GM19467 (cell line): Measurements from ENCODE around the gene KPNA2.
"Not testable (repeated sequence)": the region's sequence is repeated elsewhere in the genome, so short reads cannot be mapped to it uniquely, and the experiment has no call there.

Source experiments
- ATAC-seq: cut with Tn5 transposase; IDR thresholded peaks from one replicate; pipeline ENCODE4 v1.9.1; 2021; ENCODE audit warnings: mild to moderate bottlenecking, moderate library complexity; ENCODE audit not compliant: unreplicated experiment

KPNA2 gene

DNA sequence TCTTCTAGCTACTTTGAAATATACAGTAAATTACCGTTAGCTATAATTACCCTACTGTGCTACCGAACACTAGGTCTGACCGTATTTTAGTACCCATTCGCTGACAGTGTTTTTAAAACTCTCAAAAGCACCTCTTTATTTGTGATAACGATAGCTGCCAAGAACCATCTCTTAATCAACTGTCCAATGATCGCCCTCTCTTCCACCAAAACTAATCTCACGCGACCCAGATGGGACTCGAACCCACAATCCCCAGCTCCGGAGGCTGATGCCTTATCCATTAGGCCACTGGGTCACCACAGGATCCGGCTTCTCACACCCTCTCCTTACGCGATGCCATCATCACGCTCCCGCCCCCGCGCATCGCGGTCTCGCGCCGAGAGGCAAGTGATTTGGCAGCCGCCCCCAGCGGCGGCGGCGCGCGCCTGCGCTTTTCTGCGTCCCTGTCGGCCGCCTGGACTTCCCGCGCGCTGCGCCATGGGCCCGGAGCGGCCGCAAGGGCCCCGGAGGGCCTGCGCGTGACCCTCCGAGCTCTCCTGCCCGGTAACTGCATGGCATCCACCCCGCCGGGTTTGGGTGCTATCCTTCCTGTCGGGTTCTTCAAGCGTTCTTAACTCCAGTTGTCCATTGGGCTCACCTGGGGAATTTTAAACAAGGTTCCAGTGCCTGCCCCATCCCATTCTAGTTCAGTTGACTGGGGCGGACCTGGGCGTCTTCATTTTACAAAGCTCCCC, 15.7 kb upstream of the KPNA2 start:
- ATAC-seq: peak; percentile 89

DNA sequence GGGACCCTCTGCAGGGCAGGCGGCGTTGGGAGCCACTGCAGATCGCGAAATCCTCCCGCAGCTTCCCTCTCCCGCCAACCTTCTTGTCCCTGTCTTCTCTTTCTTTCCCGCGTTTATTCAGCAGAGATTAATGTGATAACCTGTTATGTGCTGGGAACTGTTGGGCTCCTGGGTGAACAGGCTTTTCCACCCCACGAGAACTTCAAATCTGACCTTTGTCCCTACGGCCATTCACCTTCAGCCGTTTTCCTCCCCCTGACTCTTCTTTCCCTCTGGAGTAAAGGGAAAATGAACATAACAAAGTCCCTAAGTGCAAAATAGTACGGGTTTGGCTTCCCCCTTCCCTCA, 15.2 kb upstream of the KPNA2 start:
- ATAC-seq: no peak

DNA sequence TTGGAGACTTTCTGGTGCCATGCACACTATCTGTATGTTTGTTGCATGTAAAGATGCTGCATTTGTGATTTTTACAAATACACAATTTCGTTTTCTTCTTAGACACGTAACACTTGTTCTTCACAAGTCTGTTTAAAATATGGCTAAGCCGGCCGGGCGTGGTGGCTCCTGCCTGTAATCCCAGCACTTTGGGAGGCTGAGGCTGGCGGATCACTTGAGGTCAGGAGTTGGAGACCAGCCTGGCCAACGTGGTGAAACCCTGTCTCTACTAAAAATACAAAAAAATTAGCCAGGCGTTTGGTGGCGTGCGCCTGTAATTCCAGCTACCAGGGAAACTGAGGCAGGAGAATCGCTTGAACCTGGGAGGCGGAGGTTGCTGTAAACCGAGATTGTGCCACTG, 14.7 kb upstream of the KPNA2 start:
- ATAC-seq: not testable (repeated sequence)

DNA sequence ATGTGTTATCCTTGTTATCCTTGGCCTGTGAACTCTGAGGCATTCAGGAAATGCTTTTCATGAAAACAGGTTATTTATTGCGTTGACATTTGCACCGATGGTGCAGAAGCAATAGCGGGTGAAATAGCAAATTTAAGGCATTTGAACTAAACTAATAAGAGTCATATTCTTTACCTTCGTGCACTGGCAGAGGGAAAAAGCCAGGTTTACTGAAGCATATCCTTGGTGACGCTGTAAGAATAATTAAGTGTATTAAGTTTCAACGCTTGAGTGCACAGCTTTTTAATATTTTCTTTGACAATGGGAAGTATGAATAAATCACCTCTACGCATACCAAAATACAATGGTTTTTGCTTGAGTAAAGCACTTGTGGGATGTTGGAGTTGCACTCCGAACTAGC, 13.6 kb upstream of the KPNA2 start:
- ATAC-seq: no peak

DNA sequence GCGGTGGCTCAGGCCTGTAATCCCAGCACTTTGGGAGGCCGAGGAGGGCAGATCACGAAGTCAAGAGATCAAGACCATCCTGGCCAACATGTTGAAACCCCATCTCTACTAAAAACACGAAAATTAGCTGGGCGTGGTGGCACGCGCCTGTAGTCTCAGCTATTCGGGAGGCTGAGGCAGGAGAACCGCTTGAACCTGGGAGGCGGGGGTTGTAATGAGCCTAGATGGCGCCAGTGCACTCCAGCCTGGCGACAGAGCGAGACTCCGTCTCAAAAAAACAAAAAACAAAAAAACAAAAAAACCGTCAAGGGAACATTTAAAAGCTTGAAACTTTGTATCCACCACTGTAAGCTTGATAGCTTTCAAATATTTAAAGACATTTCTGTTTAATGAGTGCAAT, 13.0 kb upstream of the KPNA2 start:
- ATAC-seq: not testable (repeated sequence)

DNA sequence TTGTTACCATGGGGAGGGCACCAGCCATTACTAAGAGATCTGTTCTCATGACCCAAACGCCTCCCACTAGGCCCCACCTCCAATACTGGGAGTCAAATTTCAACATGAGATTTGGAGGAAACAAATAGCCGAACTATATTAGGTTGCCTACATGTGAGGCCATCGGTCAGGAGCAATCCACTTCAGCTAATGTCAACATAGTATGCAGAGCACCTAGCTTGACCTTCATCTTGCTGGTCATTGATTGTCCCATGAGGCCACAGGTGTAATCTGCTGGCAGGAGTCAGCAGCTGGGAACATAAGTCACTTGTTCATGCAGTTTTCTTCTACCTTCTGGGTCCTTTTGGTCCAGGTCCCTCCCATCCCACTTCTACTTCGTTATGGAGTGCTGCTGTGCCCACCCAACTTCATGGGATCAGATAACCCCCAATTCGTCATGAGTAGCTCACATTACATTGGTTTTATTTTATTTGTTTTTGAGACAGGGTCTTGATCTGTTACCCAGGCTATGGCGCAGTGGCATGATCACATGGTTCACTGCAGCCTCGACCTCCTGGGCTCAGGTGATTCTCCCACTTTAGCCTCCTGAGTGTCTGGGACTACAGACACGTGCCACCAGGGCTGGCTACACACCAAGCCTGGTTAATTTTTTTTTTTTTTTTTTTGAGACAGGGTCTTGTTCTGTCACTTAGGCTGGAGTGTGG, 5.9 kb upstream of the KPNA2 start:
- no peak for ATAC-seq

DNA sequence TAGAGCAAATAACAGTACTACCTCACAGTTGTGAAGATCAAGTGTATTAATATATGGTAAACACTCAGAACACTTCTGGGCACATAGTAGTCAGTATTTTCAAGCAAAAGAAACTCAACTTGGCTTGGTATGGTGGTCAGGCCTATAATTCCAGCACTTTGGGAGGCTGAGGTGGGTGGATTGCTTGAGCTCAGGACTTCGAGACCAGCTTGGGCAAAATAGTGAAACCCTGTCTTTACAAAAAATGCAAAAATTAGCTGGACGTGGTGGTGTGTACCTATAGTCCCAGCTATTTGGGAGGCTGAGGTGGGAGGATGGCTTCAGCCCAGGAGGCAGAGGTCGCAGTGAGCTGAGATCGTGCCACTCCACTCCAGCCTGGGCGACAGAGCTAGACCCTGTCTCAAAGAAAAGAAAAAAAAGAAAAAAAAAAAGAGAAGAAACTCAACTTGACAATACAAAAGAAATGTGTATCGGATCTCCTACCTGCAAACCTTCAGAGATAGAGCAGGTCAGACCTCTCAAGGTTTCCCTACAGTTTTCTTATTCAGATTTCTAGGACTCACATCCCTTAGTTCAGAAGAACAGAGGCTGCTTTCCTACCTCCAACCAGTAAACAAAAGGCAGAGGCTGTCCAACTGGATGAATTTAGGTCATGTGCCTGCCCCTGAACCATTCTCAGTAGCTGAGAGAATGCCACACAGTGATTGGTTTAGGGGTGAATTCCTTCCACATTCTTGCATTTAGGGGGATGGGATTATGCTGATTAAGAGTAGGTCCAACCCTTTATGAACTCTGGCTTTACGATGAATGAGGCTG, 1.7 kb upstream of the KPNA2 start:
- ATAC-seq: no peak

DNA sequence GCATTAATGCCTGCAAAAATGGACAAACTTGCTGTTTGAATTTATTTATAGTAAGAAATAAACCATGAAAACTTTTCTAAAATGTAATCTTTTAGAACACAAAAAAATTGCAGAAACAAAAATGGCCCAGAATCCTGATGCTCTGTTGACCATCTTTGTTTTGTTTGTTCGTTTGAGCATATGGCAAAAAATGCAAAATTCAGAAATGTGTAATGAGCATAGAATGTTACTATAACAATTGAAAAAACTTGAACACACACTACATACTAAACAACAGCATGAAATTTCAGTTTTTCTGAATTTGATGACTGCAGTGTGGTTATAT, 1.1 kb upstream of the KPNA2 start:
- ATAC-seq: no peak

DNA sequence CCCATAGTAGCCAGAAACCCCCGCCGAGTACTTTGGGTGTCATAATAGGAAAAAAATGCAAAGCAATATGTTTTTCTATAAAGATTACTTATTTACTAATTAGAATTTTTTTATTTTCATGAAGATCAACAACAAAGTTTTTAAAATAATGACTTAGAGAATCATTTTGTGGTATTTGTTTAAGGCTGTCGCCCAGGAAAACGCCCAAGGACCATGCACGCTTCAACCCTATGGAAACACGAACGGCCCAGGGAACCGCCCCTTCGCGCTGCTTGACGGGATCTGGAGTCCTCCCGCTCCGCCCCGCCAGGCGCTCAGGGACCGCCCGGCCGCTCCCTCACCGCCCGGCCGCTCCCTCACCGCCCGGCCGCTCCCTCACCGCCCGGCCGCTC, 408 bp upstream of the KPNA2 start:
- ATAC-seq: peak; percentile 85

DNA sequence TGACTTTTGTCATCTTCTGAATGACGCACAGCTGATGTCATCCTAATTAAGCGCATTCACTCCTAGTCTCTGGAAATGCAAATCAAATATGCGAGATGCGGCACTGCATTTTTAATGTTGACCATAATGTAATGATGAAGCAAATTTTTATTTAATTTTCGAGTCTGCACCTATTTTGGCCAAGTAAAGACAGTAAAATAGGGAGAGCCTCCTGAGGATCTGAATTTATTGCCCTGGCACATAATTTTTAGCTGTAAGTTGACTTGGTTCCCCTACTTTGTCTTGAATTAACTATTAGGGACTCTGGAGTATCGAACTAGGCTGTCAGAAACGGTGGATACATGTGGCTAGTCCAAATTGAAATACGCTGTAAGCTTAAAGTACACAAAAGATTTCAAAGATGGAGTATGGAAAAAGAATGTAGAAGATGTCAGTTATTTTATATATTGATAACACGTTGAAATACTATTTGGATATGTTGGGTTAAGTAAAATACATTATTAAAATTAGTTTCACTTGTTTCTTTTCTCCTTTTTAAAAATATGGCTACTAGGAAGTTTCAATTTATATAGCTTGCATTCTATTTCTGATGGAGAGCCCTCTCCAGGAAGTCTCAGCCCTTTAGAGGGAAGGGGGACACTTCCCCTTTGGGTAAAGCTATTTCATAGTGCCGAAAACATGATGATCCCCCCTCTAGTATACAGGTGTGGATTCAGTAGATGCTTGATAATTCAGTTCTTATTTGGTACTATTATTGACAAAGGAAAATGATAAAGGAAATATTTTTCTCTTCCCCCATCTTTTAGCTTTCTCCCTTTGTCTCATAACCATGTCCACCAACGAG, 991 bp downstream of the KPNA2 start:
- no peak for ATAC-seq

DNA sequence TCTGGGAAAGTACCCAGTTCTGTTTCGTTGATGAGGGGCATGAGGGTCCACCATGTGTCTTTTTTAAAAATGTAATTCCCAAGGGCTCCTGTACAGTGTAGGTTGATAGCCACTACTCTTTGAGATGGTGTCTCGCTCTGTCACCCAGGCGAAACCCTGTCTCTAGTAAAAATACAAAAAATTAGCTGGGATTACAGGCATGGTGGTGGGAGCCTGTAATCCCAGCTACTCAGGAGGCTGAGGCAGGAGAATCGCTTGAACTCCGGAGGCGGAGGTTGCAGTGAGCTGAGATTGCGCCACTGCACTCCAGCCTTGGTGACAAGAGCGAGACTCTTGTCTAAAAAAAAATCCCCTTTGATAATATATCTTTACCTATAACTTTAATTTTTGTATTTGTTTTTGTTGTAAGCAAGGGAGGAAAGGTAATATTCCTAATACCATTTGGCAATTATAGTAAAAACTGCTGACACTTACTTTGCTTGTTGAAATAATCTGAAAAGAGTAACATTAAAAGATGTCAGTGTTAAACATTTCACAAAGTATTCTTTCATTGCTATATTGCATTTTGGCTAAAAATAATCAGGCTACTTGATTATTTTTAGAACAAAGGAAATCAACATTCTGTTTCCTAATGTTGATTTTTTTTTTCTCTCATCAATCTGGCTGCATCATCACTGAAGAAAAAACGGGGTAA, 11.8 kb downstream of the KPNA2 start:
- no peak for ATAC-seq

DNA sequence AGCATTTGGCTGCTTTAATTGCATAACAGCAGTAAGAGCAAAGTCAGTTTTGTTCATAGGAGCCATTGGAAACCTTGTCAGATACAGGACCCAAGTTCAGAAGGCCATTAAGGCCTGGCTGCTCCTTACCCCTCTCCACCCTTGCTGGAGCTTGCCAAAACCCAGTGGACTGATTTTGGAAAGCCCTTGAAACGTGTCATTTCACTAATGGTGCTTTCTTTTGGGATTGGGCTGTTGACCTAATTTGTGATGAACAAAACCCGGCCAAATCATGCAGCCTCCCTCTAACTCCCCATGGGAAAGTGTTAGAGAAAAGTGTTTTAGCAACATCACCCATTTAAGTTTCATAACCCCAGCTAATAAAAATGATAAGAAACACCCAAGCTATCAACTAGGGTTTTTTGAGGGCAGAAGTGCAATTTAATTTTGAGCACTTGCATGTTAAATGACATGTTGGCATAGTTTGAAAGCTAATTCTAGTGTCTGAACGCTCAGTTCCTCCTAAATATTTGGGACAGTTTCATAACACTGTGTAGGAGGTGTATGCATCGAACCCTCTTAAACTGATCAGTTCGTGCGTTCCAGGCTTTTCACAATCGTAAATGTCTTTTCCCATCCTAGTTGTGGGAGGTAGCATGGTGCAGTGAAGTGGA, 12.5 kb downstream of the KPNA2 start:
- ATAC-seq: not testable (repeated sequence)

DNA sequence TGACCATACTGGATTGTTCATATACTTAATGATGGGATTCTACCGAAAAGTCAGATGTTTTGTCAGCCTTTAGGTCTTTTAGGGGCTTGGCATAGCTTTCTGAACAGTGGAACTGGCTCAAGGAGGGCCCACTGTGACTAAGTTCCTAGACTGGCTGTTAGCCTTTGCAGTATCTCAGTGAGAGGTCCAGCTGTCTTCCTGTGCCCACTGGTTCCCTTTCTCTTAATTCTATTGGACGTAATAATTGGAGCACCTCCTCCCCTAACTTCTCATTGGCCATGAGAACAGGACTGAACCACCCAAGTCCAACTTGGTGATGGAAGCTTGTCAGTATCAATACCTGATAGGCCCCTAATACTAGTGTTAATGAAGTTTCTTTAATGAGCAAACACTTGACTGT, 13.5 kb downstream of the KPNA2 start:
- ATAC-seq: no peak

DNA sequence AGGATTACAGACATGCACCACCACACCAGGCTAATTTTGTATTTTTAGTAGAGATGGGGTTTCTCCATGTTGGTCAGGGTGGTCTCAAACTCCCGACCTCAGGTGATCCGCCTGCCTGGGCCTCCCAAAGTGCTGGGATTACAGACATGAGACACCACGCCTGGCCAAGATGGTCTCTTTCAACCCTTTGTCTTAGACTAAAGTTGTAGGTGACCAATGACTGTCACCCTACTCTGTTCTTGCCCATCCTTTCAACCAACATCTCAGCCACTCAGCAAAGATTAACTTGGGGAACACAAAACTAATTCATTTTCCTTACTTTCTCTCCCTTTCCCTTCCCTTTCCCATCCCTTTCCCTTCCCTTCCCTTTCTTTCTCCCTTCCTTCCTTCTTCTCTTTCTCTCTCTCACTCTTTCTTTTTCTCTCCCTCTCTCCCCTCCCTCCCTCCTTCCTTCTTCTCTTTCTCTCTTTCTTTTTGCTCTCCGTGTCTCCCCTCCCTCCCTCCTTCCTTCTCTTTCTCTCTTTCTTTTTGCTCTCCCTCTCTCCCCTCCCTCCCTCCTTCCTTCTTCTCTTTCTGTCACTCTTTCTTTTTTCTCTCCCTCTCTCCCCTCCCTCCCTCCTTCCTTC, 14.4 kb downstream of the KPNA2 start:
- ATAC-seq: not testable (repeated sequence)

DNA sequence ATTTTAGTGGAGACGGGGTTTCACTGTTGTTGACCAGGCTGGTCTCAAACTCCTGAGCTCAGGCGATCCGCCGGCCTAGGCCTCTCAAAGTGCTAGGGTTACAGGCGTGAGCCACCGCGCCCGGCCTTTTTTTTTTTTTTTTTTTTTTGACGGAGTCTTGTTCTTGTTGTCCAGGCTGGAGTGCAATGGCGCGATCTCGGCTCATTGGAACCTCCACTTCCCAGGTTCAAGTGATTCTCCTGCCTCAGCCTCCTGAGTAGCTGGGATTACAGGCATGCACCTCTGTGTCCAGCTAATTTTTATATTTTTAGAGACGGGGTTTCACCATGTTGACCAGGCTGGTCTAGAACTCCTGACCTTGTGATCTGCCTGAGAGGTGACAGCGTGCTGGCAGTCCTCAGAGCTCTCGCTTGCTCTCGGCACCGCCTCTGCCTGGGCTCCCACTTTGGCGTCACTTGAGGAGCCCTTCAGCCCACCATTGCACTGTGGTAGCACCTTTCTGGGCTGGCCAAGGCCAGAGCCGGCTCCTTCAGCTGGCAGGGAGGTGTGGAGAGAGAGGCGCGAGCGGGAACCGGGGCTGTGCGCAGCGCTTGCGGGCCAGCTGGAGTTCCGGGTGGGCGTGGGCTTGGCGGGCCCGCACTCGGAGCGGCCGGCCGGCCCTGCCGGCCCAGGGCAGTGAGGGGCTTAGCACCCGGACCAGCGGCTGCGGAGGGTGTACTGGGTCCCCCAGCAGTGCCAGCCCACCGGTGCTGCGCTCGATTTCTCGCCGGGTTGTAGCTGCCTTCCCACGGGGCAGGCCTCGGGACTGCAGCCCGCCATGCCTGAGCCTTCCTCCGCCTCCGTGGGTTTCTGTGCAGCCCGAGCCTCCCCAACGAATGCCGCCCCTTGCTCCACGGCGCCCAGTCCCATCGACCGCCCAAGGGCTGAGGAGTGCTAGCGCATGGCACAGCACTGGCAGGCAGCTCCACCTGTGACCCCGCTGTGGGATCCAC, 16.1 kb downstream of the KPNA2 start:
- ATAC-seq: not testable (repeated sequence)

DNA sequence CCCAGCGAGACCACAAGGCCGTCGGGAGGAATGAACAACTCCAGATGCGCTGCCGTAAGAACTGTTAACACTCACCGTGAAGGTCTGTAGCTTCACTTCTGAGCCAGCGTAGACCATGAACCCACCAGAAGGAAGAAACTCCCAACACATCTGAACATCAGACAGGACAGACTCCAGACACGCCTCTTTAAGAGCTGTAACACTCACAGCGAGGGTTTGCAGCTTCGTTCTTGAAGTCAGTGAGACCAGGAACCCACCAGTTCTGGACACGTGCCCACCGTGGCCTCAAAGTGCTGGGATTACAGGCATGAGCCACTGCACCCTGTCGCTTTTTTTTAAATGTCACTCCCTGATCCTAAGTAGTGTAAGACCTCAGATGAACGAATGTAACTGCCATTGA, 17.3 kb downstream of the KPNA2 start:
- ATAC-seq: no peak

DNA sequence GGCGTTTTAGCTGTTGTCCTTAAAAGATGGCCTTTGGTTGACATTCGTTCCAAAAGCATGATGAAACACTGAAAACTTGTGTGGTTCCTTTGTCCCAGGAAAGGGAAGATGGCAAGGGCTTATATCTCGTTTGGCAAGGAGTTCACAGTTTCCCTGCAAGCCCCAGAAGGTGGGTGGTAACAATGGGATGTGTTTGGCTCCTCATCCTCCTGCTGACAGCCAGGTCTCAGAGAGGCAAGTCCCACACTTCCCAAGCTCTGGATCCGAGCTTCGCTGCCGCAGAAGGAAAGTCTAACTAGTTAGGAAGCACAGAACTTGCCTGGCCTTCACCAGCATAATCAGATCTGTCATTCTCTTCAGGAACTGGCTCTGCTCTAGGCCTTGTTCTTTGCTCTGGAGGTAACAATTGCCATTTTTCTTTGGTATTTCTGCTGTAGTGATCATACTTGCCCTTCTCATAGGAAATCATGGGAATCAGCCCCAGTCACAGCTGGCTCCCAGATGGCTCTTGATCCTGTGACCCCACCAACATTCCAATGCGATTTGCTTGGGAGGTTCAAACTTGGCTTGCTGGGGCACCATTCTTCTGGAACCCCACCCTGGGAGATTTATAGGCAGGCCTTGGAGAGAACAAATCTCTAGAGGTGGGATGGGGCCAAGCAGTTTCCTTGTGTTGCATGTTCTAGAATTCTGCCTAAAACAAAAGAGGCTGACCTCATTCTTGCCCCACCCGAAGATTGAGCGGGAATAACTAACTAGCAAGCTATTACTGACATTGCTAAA, 17.9 kb downstream of the KPNA2 start:
- ATAC-seq: no peak
